ENCODE data around the gene NKTR.

GRCh38 chr3:42659451-42660130 is 59.1 kb downstream of the NKTR start:
- TF ChIP-seq EZH2 (IDR thresholded peaks at IDR 0.05; ENCODE audit: insufficient read depth, poor library complexity, severe bottlenecking) (no peak), EZH2phosphoT487 (IDR thresholded peaks at IDR 0.05; ENCODE audit: insufficient read depth, low read depth) (no peak)

Data from GM23248 (cell line).